ENCODE data around the gene SLC5A4.
A peak's percentile ranks its signal among the peaks of the same experiment; 100 is the strongest.

The SLC5A4 gene

DNA sequence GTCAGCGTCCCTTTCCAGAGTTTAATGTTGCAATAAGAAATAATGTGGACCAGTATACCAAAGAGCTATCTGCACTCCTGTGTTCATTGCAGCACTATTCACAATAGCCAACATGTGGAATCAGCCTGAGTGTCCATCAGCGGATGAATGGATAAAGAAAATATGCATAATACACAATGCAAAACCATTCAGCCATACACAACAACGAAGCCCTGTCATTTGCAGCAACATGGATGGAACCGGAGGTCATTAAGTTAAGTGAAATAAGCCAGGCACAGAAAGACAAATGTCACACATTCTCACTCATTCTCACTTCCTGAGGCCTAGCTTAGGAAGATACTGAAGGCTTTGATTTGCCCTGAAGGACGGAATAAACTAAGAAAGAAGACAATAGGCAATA, 22.1 kb downstream of the SLC5A4 start:
- no peak for DNase-seq (ENCODE audit: low spot score)
- no peak for FAIRE-seq

DNA sequence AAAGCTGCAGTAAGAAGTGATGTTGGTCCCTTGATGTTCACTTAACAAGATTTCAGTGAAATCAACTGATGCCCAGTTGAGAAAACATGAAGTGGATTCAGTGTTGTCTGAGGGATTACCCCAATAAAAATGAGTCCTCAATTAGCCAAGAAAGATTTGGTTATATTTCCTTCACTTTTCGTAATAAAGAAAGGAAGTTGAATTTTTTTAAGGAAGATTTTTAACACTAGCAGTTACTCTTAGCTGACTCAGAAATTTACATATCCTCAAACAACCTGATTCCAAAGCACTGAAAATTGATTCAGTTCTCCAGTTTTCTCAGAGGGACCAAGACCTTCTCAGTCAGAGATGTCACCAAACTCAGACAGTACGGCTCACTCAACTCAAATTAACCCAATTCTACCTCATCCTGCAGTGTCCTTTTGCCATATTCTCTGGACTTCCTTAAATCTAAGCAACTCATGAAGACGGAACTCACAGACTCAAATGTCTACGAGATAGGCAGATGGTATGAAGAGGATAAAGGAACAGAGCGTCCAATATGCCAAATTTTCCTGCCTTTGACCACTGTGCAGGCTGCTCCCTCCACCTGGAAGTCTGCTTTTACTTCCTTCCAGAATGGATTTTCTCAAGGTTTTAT, 22.8 kb downstream of the SLC5A4 start:
- DNase-seq (ENCODE audit: low spot score): no peak
- no peak for FAIRE-seq

DNA sequence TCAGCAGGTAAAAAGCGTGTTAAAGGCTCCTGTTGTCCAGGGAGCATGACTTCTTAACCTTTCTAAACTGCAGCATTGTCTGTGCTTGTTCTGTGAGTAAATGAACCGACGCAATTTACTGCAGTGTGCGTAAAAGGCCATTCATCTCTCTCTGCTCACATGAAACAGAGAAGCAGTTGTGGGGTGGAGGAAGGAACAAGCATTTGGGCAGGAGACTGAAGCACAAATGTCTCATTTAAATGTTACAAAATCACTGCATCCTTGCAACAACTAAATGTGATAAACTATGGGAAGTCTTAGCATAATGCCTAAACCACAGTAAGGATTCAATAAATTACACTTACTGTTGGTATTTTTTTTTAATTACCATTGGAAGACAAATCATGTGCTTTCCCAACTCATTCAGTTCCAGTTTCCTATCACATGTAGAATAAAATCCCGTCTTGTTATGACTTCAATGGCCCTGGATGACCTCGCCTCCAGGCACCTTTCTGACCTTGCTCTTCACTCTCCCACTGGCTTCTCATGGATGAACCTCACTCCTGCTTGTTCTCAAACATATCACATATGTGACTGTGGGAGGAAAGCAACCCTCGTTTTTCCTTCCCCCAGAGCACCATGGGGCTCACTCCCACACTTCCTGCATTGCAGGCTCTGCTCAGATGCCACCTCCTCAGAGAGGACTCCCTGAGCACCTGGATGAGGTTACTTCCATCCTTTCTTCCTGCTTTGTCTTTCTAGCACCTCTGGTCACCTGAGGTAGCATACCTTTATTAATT, 28.6 kb downstream of the SLC5A4 start:
- peak; percentile 71 for FAIRE-seq
- no peak for DNase-seq (ENCODE audit: low spot score)

DNA sequence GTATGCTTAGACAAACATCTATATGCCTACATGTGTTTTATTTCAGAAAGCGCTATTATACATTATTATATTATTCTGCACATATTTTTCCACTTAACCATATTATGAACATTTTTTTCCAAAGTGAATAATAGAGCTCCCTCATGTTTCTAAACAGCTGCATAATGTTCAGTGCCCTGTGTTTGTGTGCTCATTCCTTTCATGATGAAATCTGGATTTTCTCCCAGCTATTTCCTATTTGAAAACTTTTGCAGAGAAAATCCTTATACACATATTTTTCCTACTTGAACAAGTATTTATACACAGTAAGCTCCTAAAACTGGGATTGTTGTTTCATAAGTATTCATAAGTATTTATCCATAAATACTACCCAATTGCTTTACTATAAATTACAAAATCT, 32.2 kb downstream of the SLC5A4 start:
- DNase-seq (ENCODE audit: low spot score) (no peak), FAIRE-seq (no peak)

DNA sequence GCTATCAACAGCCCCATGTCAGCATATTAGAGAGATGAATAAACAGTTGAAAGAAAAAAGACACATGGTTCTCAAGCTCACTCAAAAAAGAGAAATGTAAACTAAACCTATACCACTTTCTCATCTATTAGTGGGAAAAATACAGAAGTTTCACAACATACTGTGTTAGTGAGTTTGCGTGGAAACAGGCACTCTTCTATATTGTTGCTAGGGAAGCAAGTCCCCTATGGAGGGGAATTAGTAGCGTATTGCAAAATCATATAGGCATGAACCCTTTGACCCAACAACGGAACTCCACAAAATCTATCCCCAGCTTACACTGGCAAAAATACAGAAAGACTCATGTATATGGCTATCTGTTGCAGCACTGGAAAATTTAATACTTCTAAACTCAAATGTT, 36.1 kb downstream of the SLC5A4 start:
- DNase-seq (ENCODE audit: low spot score) (no peak), FAIRE-seq (no peak)

DNA sequence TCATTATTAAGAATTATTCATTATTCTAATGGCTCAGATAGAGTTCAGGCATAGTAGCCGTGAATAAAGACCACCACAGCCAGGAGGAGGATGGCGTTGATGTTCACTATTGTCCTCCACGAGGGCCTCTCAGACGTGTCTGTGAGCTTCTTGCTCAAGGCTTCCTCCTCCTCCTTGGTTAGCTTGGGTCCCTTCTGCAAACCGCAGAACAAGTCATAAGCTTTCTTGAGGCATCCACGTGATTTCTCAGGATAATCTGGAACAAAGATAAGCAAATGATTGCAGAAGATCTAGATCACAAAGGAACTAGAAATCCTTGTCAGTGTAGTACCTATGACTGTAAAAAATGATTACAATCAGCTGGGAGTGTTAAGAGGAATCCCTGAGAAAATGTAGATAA, 36.7 kb downstream of the SLC5A4 start:
- no peak for DNase-seq (ENCODE audit: low spot score)
- no peak for FAIRE-seq

DNA sequence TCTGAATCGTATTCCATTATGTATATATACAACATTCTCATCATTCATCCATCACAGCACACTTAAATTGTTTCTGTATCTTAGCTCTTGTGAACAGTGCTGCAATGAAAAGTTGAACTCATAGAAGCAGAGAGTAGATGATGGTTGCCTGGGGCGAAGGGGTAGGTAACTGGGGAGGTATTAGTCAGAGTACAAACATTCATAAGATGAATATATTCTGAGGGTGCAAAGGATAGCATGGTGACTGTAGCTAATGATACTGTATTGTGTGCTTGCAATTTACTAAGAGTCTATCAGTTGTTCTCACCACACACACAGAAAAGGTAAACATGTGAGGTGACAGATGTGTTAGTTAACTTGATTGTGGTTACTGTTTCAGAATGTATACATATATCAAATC, 37.7 kb downstream of the SLC5A4 start:
- DNase-seq (ENCODE audit: low spot score): no peak
- no peak for FAIRE-seq

DNA sequence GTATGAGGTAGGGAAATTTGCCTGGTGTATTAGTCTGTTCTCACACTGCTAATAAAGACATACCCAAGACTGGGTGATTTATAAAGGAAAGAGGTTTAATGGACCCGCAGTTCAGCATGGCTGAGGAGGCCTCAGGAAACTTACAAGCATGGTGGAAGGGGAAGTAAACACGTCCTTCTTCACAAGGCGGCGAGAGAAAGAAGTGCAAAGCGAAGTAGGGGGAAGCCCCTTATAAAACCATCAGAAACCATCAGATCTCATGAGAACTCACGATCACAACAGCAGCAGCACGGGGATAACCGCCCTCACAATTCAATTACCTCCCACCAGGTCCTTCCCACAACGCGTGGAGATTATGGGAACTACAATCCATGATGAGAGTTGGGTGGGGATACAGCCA, 38.2 kb downstream of the SLC5A4 start:
- DNase-seq (ENCODE audit: low spot score): no peak
- no peak for FAIRE-seq

DNA sequence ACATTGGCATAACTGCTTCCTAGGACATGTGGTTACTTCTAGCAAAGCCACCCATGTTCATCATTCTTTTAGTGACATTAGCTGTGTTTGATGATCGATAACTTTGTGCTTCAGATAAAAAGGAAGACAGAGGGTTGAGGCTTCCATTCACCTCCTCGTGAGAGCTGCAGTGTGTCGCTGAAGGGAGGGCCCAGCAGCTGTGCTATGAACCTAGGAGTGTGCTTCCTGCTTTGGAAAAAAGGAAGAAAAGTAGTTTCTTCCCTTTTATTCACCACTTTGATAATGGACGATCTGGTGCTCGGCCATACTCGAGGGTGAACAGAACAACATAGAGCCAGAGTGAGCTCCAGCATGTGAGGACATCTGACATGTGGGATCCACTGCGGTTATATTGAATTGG, 44.1 kb downstream of the SLC5A4 start:
- DNase-seq (ENCODE audit: low spot score): no peak
- no peak for FAIRE-seq

DNA sequence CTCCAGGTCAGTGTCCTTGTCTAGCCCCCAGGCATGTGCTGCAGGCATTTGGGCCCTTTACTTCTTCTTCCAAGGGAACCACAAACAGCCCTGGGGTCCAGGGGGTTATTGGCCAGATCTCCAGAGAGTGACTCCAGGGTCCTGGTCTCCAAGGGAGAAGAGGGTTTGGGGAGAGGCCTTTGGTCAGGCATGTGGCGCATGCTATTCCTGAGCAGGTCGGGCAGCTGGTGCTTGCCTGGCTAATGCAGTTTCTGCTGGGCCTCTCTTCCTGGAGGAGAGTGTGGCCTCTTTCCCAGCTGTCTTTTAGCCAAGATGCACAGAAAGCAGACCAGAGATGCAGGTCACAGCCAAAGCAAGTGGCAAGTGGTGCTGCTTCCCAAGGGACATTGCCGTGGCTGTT, 46.5 kb downstream of the SLC5A4 start:
- FAIRE-seq (no peak), DNase-seq (ENCODE audit: low spot score) (no peak)

DNA sequence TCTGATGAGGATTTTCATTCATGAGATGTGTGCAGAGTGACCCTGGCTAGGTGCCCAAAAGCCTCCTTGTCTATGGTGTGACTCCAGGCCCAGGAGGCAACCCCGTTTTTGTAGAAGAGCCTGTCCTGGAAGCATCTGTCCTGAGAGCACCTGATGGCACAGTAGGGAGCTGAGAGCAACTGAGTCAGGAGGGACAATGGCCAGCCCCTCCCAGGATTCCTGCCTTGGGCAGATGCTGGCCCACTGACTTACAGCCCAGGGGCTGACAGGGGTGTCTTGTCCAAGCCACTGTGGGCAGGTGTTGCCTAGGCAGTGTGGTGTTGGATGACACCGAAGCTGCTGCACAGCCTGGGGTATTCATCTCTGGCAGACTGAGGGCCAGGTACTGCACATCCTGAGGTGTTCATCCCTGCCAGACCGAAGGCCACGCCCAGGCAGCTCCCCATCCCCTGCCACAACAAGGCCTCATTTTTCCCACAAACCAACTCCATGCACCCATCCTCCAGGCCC, 47.1 kb downstream of the SLC5A4 start:
- no peak for DNase-seq (ENCODE audit: low spot score)
- no peak for FAIRE-seq

DNA sequence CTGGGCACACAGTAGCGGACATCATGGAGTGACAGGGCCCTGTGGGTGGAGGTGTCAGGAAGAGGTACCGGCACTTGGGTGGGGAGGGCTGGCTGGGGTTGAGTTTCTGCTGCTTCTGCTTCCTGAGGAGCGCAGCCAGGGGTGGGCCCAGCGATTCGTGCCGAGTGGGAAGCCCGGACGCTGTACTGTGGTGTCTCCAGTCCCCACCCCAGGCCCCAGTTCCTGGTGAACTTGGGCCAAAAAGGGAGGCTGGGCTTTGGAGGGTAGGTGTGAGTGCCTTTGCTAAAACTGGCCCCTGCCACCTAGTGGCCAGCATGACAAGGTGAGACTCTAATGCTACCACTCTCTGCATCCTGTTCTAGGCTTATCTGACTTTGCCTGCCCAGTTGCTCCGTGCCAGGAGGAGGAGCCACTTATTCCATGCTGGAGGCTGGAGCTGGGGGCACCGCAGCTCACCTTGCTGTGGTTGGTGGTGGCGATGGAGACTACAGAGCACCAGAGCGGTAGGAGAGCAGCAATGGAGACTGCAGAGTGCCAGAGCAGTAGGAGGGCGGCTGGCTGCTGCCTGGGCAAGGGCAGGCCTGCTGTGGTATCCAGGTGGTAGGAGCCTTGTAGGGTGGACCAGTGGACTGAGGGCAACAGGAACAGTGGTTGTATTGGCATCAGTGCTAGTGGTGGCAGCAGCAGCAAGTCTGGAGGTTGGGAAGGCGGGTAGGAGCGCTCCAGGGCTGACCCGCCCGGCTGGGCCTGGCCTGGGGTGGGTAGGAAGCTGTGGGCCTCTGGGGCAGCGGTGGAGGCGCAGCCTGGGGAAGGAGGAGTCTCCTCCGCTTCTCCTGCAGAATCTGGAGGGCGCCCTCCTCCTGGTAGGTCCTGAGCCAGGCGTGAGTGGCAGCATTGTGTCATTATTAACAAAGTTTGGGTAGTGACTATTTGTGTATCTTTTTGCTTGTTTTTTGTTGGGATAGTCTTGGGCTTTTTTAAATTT, 48.1 kb downstream of the SLC5A4 start:
- peak; percentile 84 for FAIRE-seq
- peak; percentile 48 for DNase-seq (ENCODE audit: low spot score)

DNA sequence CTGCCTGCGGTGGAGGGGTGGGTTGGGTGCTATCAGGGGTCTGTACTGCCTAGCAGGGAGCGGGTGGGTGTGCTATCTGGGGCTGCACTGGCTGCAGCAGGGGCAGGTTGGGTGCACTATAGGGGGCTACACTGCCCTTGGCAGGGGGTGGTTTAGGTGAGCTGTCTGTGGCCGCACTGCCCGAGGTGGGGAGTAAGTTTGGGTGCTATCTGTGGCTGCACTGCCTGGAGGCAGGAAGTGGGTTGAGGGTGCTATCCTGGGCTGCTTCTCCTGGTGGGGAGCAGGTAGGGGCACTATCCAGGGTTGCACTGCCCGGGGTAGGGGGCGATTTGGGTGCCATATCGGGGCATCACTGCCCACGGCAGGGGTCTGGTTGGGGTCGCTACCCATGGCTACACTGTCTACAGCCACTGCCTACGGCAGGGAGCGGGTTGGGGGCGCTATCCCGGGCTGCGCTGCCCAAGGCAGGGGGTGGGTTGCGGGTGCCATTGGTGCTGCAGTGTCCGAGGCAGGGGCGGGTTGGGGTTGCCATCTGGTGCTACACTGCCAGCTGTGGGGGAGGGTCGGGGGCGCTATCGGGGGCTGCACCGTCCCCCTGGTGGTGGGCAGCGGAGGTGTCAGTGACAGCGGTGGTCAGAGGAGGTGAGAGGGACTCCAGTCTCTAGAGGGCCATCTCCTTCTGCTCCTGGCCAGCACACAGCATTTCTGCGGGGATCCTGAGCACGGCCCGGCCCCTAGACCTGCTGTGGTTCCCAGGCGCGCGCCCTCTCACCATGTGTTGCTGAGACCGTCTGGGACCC, 49.0 kb downstream of the SLC5A4 start:
- DNase-seq (ENCODE audit: low spot score) (peak; percentile 32), FAIRE-seq (peak; percentile 27)

DNA sequence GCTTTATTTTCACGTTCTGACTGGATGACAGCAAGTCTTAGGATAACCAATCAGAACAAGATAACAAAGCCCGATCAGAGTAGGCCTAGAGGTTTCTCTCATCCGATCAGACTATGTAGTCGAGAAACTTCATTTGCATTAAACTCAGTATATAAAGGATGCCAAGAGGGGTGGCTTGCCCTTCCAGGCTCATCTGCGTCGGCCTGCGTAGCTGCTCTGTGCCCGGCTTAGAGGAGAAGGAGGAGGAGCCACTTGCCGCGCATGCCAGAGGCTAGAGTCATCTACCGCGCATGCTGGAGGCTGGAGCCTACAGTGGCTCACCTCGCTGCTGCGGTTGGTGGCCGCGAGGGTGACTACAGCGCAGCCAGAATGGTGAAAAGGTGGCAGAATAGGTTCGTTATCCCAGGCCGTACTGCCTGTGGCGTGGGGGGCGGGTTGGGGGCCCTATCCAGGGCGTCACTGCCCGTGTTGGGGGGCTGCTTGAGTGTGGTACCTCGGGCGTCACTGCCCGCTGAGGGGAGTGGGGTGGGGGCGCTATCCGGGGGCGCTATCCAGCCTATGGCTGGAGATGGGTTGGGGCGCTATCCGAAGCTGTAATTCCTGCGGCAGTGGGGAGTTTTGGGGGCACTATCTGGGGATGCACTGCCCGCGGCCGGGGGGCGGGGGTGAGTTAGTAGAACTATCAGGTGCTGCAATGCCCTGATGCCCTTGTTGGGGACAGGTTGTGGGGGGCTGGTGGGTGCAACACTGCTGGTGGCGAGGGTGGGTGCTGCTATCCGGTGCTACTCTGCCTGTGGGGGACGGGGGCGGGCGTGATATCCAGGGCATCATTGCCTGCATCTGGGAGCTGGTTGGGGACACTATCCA, 50.1 kb downstream of the SLC5A4 start, which contains the start of gene RFPL2:
Gene RFPL2 (minus strand): TSS at position 218 of the 867 bp plus-strand sequence. CDS start 2,622 bp downstream, outside the sequence.
- peak; percentile 93 for DNase-seq (ENCODE audit: low spot score)

DNA sequence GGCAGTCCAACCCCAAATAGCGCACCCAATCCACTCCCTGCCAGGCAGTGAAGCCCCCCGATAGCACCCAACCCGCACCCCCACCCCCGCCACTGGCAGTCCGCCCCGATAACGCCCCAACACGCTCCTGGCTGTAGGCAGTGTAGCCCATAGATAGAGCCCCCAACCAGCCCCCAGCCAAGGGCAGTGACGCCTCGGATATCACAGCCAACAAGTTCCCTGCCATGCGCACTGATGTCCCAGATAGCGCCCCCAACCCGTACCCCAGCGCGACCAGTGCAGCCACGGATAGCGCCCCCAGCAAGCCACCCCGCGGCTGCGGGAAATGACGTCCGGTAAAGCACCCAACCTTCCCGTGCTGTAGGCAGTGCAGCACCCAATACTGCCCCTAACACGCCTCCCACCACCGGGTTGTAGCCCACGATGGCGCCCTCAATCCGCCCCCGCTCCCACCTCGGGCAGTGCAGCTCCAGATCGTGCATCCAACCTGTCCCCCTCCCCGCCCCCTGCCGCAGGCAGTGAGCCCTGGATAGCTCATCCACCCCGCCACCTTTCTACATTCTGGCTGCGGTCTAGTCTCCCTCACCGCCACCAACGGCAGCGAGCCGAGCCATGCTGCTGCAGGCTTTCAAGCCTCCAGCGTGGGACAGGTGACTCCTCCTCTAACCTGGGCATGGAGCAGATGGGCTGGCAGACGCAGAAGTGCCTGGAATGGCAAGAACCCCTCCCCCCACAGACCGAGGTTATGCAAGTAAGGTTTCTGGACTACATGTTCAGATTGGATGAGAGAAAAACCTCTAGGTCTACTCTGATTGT, 50.9 kb downstream of the SLC5A4 start:
- FAIRE-seq: no peak
- peak; percentile 56 for DNase-seq (ENCODE audit: low spot score)

More for the DNA sequence above, 50.1 kb downstream of the SLC5A4 start, which contains the start of gene RFPL2:
- FAIRE-seq: peak; percentile 98

DNA sequence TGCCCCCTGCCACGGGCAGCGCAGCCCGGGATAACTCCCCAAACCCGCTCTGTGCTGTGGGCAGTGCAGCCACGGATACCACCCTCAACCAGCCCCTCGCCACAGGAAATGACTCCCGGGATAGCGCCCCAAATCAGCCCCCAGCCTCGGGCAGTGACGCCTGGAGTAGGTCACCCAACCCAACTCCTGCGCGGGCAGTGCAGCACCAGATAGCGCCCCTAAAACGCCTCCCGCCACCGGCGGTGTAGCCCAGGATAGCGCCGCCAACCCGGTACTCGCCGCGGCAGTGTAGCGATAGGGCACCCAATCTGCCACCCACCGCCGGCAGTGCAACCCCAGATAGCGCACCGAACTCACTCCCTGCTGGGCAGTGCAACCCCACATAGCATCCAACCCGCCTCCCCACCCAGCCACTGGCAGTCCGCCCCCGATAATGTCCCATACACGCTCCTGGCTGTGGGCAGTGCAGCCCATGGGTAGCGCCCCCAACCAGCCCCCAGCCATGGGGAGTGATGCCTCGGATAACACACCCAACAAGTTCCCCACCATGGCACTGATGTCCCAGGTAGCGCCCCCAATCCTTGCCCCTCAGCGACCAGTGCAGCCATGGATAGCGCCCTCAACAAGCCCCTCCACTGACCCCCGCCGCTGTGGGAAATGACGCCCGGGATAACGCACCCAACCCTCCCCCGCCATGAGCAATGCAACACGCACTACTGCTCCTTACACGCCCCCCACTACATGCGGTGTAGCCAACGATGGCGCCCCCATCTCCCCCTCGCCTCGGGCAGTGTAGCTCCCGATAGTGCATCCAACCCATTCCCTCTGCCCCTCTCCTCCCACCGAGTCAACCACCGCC, 51.7 kb downstream of the SLC5A4 start:
- FAIRE-seq (no peak), DNase-seq (ENCODE audit: low spot score) (no peak)

DNA sequence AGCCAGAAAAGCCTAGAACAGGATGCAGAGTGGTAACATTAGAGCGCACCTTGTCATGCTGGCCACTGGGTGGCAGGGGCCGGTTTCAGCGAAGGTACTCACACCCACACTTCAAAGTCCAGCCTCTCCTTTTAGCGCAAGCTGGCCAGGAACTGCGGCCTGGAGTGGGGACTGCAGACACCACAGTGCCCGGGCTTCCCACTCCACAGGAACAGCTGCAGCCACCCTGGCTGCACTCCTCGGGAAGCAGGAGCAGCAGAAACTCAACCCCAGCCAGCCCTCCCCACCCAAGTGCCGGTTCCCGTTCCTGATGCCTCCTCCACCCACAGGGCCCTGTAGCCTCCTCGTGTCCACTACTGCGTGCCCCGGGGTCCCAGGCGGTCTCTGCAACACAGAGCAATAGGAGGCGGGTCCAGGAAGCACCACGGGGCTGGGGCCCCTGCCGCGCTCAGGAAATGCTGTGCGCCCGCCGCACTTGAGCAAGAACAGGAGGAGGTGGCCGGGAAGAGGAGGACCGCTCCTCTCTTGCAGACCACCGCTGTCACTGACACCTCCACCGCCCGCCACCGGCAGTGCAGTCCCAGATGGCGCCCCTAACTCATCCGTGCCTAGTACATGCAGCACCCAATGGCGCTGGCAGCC, 52.5 kb downstream of the SLC5A4 start:
- FAIRE-seq (peak; percentile 96), DNase-seq (ENCODE audit: low spot score) (peak; percentile 77)

Data from urothelium cell line (cell line).